NCI-H69 (cell line): ENCODE results near the gene ELFN1.

Experiments
- DNase-seq: peaks from one replicate; lab custom pipeline; 2025; lab: John Stamatoyannopoulos, UW

ELFN1 gene

DNA sequence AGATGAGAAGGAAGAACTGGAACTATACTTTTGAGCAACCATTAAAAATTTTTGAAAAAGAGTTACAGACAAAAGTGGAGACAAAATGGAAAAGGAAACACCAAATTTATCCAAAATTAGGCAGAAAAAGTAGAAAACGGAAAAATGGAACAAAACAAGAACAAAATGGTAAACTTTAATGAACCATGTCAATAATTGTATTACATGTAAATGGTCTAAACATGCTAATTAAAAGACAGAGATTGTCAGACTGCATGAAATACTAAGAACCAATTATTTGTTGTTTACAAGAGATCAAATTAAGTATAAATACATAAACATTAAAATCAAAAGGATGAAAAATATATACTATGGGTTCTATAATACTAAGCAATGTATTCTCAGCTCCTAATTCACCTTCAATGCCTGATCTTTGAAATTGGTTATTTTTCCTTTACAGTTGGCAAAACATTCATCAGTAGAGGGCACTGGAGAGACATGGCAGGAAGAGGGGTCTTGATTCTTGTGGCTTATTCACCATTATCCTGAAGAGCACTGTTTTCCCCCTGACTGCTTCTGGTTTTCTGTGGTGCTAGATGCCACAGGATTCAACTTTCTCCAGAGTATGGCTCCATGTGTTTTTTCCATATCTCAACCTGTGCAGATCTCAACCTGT, 124.9 kb downstream of the ELFN1 start:
- peak; percentile 55 for DNase-seq
